Measurements from ENCODE around the gene MARK3. TPM values are rescaled to one million over a fixed set of nuclear protein-coding genes. Genes with fewer than 3 reads are reported as not detected.

The MARK3 gene
- total RNA-seq, 1 experiment from 2014 or later: 72.5 TPM

- H3K36me3 ChIP-seq (ENCODE audit: control insufficient read depth in 1 of 2, insufficient read depth in 2 of 2, low read length in 2 of 2): no peaks in the 10 kb centered on the region
- ChIA-PET POLR2A (no interaction called here), CTCF (no interaction called here), RAD21 (ENCODE audit: low non-redundant PET in 1 of 2, low total read pairs in 2 of 2, uncharacterized antibody in 2 of 2, unreplicated experiment in 2 of 2) (no interaction called here)
- peak overlapping the region; percentile 2; the same call in 1 of the 2 replicates for H3K27ac ChIP-seq (ENCODE audit: low read depth, low read length)
- H3K4me1 ChIP-seq (ENCODE audit: control insufficient read depth in 1 of 2, insufficient read depth in 2 of 2, low read length in 2 of 2): peaks cover 10 to 30% of the 10 kb centered on the region in 2 experiments
- H3K9ac ChIP-seq (ENCODE audit: low read length): peak overlapping the region; percentile 94
- ATAC-seq: no peak
- peaks cover 65% of the 10 kb centered on the region for H3K79me2 ChIP-seq (ENCODE audit: insufficient read depth, low read length)
- H3K27me3 ChIP-seq (ENCODE audit: insufficient read depth, low read length): no peaks in the 10 kb centered on the region
- H3K9me2 ChIP-seq (ENCODE audit: insufficient read depth): no peaks in the 10 kb centered on the region
- TF ChIP-seq SRF (IDR thresholded peaks at IDR 0.05; ENCODE audit: low read depth): no peak
- TF ChIP-seq ZBTB33 (IDR thresholded peaks at IDR 0.05; ENCODE audit: extremely low read depth, insufficient replicate concordance, low read length): no peak
- TF ChIP-seq YY1 (IDR thresholded peaks at IDR 0.05; ENCODE audit: extremely low read depth, insufficient replicate concordance, low read depth, low read length): no peak
- TF ChIP-seq CEBPB (IDR thresholded peaks at IDR 0.05; ENCODE audit: low read depth): no peak
- no TSS peak for BruUV-seq (replicated peaks)
- intact Hi-C loops (cut with micrococcal nuclease): loop anchor here (5.0 kb wide), 1 partner anchor 55 kb away; the partner anchor contains the start of gene EIF5
- peak overlapping the region; percentile 77 for H3K4me2 ChIP-seq (ENCODE audit: low read length)
- no peaks in the 10 kb centered on the region for H3K9me3 ChIP-seq (ENCODE audit: control insufficient read depth in 1 of 2, insufficient read depth in 1 of 2, low read depth in 1 of 2, low read length in 2 of 2)
- H2AFZ ChIP-seq (ENCODE audit: low read depth, low read length, poor library complexity, severe bottlenecking): no peak overlapping the region
- H4K20me1 ChIP-seq (ENCODE audit: insufficient read depth): peaks cover 9% of the 10 kb centered on the region; the same call in 1 of the 2 replicates
- H3K4me3 ChIP-seq (replicated peaks in 1 of 2; ENCODE audit: low read depth in 1 of 2, low read length in 2 of 2): peak overlapping the region; percentile 97 to 98
- no peak for DNase-seq (ENCODE audit: low read depth, low spot score)
These were observed 1.6 kb downstream of the MARK3 start for GRCh38 chr14:103386713-103387329.

- peaks cover 84% of the 10 kb centered on the region for H3K79me2 ChIP-seq (ENCODE audit: insufficient read depth, low read length)
- H3K4me3 ChIP-seq (replicated peaks in 1 of 2; ENCODE audit: low read depth in 1 of 2, low read length in 2 of 2): no peak overlapping the region
- ChIA-PET CTCF (no interaction called here), RAD21 (ENCODE audit: low non-redundant PET in 1 of 2, low total read pairs in 2 of 2, uncharacterized antibody in 2 of 2, unreplicated experiment in 2 of 2) (no interaction called here), POLR2A (no interaction called here)
- no peak overlapping the region for H3K4me2 ChIP-seq (ENCODE audit: low read length)
- no peak for DNase-seq (ENCODE audit: low read depth, low spot score)
- peaks cover 16% of the 10 kb centered on the region; the same call in 1 of the 2 replicates for H4K20me1 ChIP-seq (ENCODE audit: insufficient read depth)
- intact Hi-C loops (cut with micrococcal nuclease): loop anchor here (5.0 kb wide), 1 partner anchor 56 kb away; the partner anchor contains the start of gene EIF5
- H3K27me3 ChIP-seq (ENCODE audit: insufficient read depth, low read length): no peaks in the 10 kb centered on the region
- H3K9me2 ChIP-seq (ENCODE audit: insufficient read depth): no peaks in the 10 kb centered on the region
- H3K4me1 ChIP-seq (ENCODE audit: control insufficient read depth in 1 of 2, insufficient read depth in 2 of 2, low read length in 2 of 2): peaks cover 10 to 30% of the 10 kb centered on the region in 2 experiments
- H2AFZ ChIP-seq (ENCODE audit: low read depth, low read length, poor library complexity, severe bottlenecking): no peak overlapping the region
- H3K9ac ChIP-seq (ENCODE audit: low read length): no peak overlapping the region
- H3K9me3 ChIP-seq (ENCODE audit: control insufficient read depth in 1 of 2, insufficient read depth in 1 of 2, low read depth in 1 of 2, low read length in 2 of 2): no peaks in the 10 kb centered on the region
- ATAC-seq: no peak
- H3K36me3 ChIP-seq (ENCODE audit: control insufficient read depth in 1 of 2, insufficient read depth in 2 of 2, low read length in 2 of 2): no peaks in the 10 kb centered on the region
- no peak overlapping the region for H3K27ac ChIP-seq (ENCODE audit: low read depth, low read length)
- BruUV-seq (replicated peaks): no TSS peak
- no peak for TF ChIP-seq ZNF274 (IDR thresholded peaks at IDR 0.05; ENCODE audit: low read depth, low read length)
- TF ChIP-seq SP1 (IDR thresholded peaks at IDR 0.05; ENCODE audit: low read depth): no peak
- no peak for TF ChIP-seq TCF7L2 (IDR thresholded peaks at IDR 0.05; ENCODE audit: borderline replicate concordance, extremely low read depth, insufficient read depth, insufficient read length)
- TF ChIP-seq CEBPB (IDR thresholded peaks at IDR 0.05; ENCODE audit: low read depth): no peak
- TF ChIP-seq POLR2AphosphoS5 (IDR thresholded peaks at IDR 0.05; ENCODE audit: low read depth, low read length): no peak
- TF ChIP-seq POLR2A (IDR thresholded peaks at IDR 0.05; ENCODE audit: borderline replicate concordance, extremely low read depth, insufficient read depth, insufficient read length): no peak
- no peak for TF ChIP-seq ZBTB33 (IDR thresholded peaks at IDR 0.05; ENCODE audit: extremely low read depth, insufficient replicate concordance, low read length)
- no peak for TF ChIP-seq CTCF (IDR thresholded peaks at IDR 0.05 in 2 of 3, conservative IDR thresholded peaks at IDR 0.05 in 1 of 3; ENCODE audit: borderline replicate concordance in 1 of 3, insufficient read depth in 1 of 3, low read depth in 2 of 3, low read length in 2 of 3)
- TF ChIP-seq ZFX (IDR thresholded peaks at IDR 0.05): no peak
These were observed 3.4 kb downstream of the MARK3 start for GRCh38 chr14:103388664-103389063.
